Erythroblast (primary cell): Measurements from ENCODE around the gene PROSER1.
"Not testable (repeated sequence)": the region's sequence is repeated elsewhere in the genome, so short reads cannot be mapped to it uniquely, and the experiment has no call there.

Source experiments
- DNase-seq, 2 experiments: peaks; one replicate each; lab custom pipeline; 2025; lab: John Stamatoyannopoulos, UW
- GATA1 ChIP-seq: IDR thresholded peaks from 2 replicates; pipeline ENCODE4 v1.6.1; 2011; ENCODE audit warnings: low read depth, mild to moderate bottlenecking, control low read depth, low read length, moderate library complexity
- POLR2A ChIP-seq: IDR thresholded peaks from 2 replicates; pipeline ENCODE4 v1.6.1; 2011; ENCODE audit warnings: mild to moderate bottlenecking, low read length

The PROSER1 gene

GRCh38 chr13:39037880-39038568, at the start of gene PROSER1, which contains the start of gene NHLRC3:
PROSER1 (minus strand) TSS chr13:39038089; CDS start chr13:39037242, 847 bp downstream.
NHLRC3 (plus strand) TSS chr13:39038456; CDS start chr13:39038640, 184 bp downstream.
- peak; percentile 86 to 87 for DNase-seq
- TF ChIP-seq GATA1: no peak
- TF ChIP-seq POLR2A: peak; percentile 81

- DNase-seq: not testable (repeated sequence)
Measured at GRCh38 chr13:39086251-39086945, 48.5 kb upstream of the PROSER1 start.

- TF ChIP-seq POLR2A (no peak), GATA1 (no peak)
Measured at GRCh38 chr13:39073983-39074382, 36.1 kb upstream of the PROSER1 start.

GRCh38 chr13:39072842-39073241, 35.0 kb upstream of the PROSER1 start:
- no peak for DNase-seq
- TF ChIP-seq POLR2A: no peak
- TF ChIP-seq GATA1: no peak

More at GRCh38 chr13:39073983-39074382, 36.1 kb upstream of the PROSER1 start:
- no peak for DNase-seq

- TF ChIP-seq POLR2A (no peak), GATA1 (no peak)
- no peak for DNase-seq
Measured at GRCh38 chr13:39062004-39062403, 24.1 kb upstream of the PROSER1 start.

- no peak for TF ChIP-seq GATA1
- no peak for DNase-seq
Measured at GRCh38 chr13:39058040-39058439, 20.2 kb upstream of the PROSER1 start.

- no peak for TF ChIP-seq POLR2A
- TF ChIP-seq GATA1: no peak
- no peak for DNase-seq
Measured at GRCh38 chr13:39056018-39056417, 18.1 kb upstream of the PROSER1 start.

GRCh38 chr13:39054112-39054511, 16.2 kb upstream of the PROSER1 start:
- no peak for TF ChIP-seq POLR2A
- no peak for TF ChIP-seq GATA1
- DNase-seq: no peak

- TF ChIP-seq GATA1 (no peak), POLR2A (no peak)
- DNase-seq: no peak
Measured at GRCh38 chr13:39052944-39053343, 15.1 kb upstream of the PROSER1 start.

- DNase-seq: peak; percentile 43 to 47
- TF ChIP-seq POLR2A (no peak), GATA1 (no peak)
Measured at GRCh38 chr13:39051157-39051556, 13.3 kb upstream of the PROSER1 start.

GRCh38 chr13:39049274-39049673, 11.4 kb upstream of the PROSER1 start:
- no peak for DNase-seq

GRCh38 chr13:39048806-39049205, 10.9 kb upstream of the PROSER1 start:
- no peak for DNase-seq
- TF ChIP-seq GATA1: no peak
- TF ChIP-seq POLR2A: no peak

More at GRCh38 chr13:39049274-39049673, 11.4 kb upstream of the PROSER1 start:
- no peak for TF ChIP-seq POLR2A
- no peak for TF ChIP-seq GATA1

- peak in 1 of 2 experiments; percentile 2 for DNase-seq
- TF ChIP-seq GATA1 (no peak), POLR2A (no peak)
Measured at GRCh38 chr13:39047560-39047959, 9.7 kb upstream of the PROSER1 start.

GRCh38 chr13:39044536-39044935, 6.6 kb upstream of the PROSER1 start:
- TF ChIP-seq POLR2A: no peak
- TF ChIP-seq GATA1: no peak
- DNase-seq: no peak
